H9 (cell line): ENCODE measurements around the gene RCAN2. TPM values are rescaled to one million over a fixed set of nuclear protein-coding genes. Genes with fewer than 3 reads are reported as not detected.

ENCODE experiments used
- DNase-seq: peaks from one replicate; pipeline ENCODE4 v3.0.0-alpha.2; 2017
- H2AFZ ChIP-seq: one replicate; pipeline ENCODE4 v1.6.1; 2013; ENCODE audit warnings: mild to moderate bottlenecking, low read length, control low read depth, moderate library complexity
- H2AK5ac ChIP-seq: 2 replicates; pipeline ENCODE4 v1.6.1; 2013; ENCODE audit warnings: low read length, control low read depth, mixed read lengths; ENCODE audit not compliant: insufficient read length
- H2BK120ac ChIP-seq: one replicate; pipeline ENCODE4 v1.6.1; 2013; ENCODE audit warnings: low read depth, mild to moderate bottlenecking, low read length, control low read depth, inconsistent platforms; ENCODE audit not compliant: poor library complexity, severe bottlenecking
- H2BK12ac ChIP-seq: 2 replicates; pipeline ENCODE4 v1.6.1; 2013; ENCODE audit warnings: low read length, control low read depth, mixed read lengths, low read depth; ENCODE audit not compliant: insufficient read length
- H2BK15ac ChIP-seq: 2 replicates; pipeline ENCODE4 v1.6.1; 2013; ENCODE audit warnings: low read depth, low read length, control low read depth
- H2BK20ac ChIP-seq: one replicate; pipeline ENCODE4 v1.6.1; 2013; ENCODE audit warnings: low read depth, mild to moderate bottlenecking, low read length, control low read depth, inconsistent platforms; ENCODE audit not compliant: poor library complexity, severe bottlenecking
- H2BK5ac ChIP-seq: 2 replicates; pipeline ENCODE4 v1.6.1; 2013; ENCODE audit warnings: low read length, control low read depth, mixed read lengths; ENCODE audit not compliant: insufficient read length
- H3K14ac ChIP-seq: 2 replicates; pipeline ENCODE4 v1.6.1; 2013; ENCODE audit warnings: low read length, control low read depth; ENCODE audit not compliant: insufficient read depth
- H3K18ac ChIP-seq: 2 replicates; pipeline ENCODE4 v1.6.1; 2013; ENCODE audit warnings: low read depth, mild to moderate bottlenecking, mixed read lengths, low read length, control low read depth; ENCODE audit not compliant: insufficient read length
- H3K23ac ChIP-seq: 2 replicates; pipeline ENCODE4 v1.6.1; 2013; ENCODE audit warnings: low read length, control low read depth, mixed read lengths, low read depth; ENCODE audit not compliant: insufficient read length
- H3K23me2 ChIP-seq: 2 replicates; pipeline ENCODE4 v1.6.1; 2013; ENCODE audit warnings: low read depth, mild to moderate bottlenecking, mixed read lengths, low read length, control low read depth; ENCODE audit not compliant: insufficient read length, poor library complexity, severe bottlenecking
- H3K27ac ChIP-seq: 2 replicates; pipeline ENCODE4 v1.5.1; 2013; ENCODE audit warnings: low read length, control low read depth, mixed read lengths, low read depth; ENCODE audit not compliant: insufficient read length
- H3K27me3 ChIP-seq: 2 replicates; pipeline ENCODE4 v1.6.1; 2013; ENCODE audit warnings: low read length, control low read depth, inconsistent platforms; ENCODE audit not compliant: insufficient read depth
- H3K4ac ChIP-seq: 2 replicates; pipeline ENCODE4 v1.6.1; 2013; ENCODE audit warnings: low read depth, mild to moderate bottlenecking, control low read depth, inconsistent platforms, low read length, moderate library complexity
- H3K4me1 ChIP-seq: 2 replicates; pipeline ENCODE4 v1.6.1; 2013; ENCODE audit warnings: low read length, control low read depth, inconsistent platforms; ENCODE audit not compliant: insufficient read depth
- H3K4me2 ChIP-seq: 2 replicates; pipeline ENCODE4 v1.6.1; 2013; ENCODE audit warnings: low read length, control low read depth, mixed read lengths; ENCODE audit not compliant: insufficient read length, insufficient read depth
- H3K56ac ChIP-seq: 2 replicates; pipeline ENCODE4 v1.6.1; 2013; ENCODE audit warnings: low read depth, mild to moderate bottlenecking, mixed read lengths, low read length, control low read depth; ENCODE audit not compliant: insufficient read length
- H3K79me1 ChIP-seq: 2 replicates; pipeline ENCODE4 v1.6.1; 2013; ENCODE audit warnings: low read depth, mild to moderate bottlenecking, moderate library complexity, low read length, control low read depth, inconsistent platforms; ENCODE audit not compliant: insufficient read depth, poor library complexity, severe bottlenecking
- H3K79me2 ChIP-seq: 2 replicates; pipeline ENCODE4 v1.6.1; 2013; ENCODE audit warnings: low read length, control low read depth, inconsistent platforms; ENCODE audit not compliant: insufficient read depth
- H3K9ac ChIP-seq: 2 replicates; pipeline ENCODE4 v1.6.1; 2013; ENCODE audit warnings: low read length, control low read depth, mixed read lengths; ENCODE audit not compliant: insufficient read length; ENCODE audit errors: extremely low read depth
- H3K9me3 ChIP-seq: one replicate; pipeline ENCODE4 v1.6.1; 2013; ENCODE audit warnings: low read depth, low read length, inconsistent platforms; ENCODE audit not compliant: control insufficient read depth
- H3T11ph ChIP-seq: one replicate; pipeline ENCODE4 v1.6.1; 2013; ENCODE audit warnings: mild to moderate bottlenecking, low read length, control low read depth, inconsistent platforms
- H4K20me1 ChIP-seq: one replicate; pipeline ENCODE4 v1.6.1; 2013; ENCODE audit not compliant: control insufficient read depth, insufficient read length, insufficient read depth
- H4K5ac ChIP-seq: 2 replicates; pipeline ENCODE4 v1.6.1; 2013; ENCODE audit warnings: low read depth, mild to moderate bottlenecking, mixed read lengths, low read length, control low read depth; ENCODE audit not compliant: insufficient read length
- H4K8ac ChIP-seq: replicated peaks from 2 replicates; pipeline ENCODE4 v1.6.1; 2013; ENCODE audit warnings: low read length, control low read depth, mixed read lengths, low read depth; ENCODE audit not compliant: insufficient read length
- H4K91ac ChIP-seq: 2 replicates; pipeline ENCODE4 v1.6.1; 2013; ENCODE audit warnings: low read depth, mild to moderate bottlenecking, moderate library complexity, mixed read lengths, low read length, control low read depth; ENCODE audit not compliant: insufficient read length
- H3K27ac Mint-ChIP-seq, 3 experiments: 2 replicates in 2 of 3; 3 replicates in 1 of 3; pipeline ENCODE4 v1.8.0; 2020 to 2021; ENCODE audit warnings: mixed read lengths in 3 of 3, mild to moderate bottlenecking in 1 of 3, moderate library complexity in 1 of 3
- H3K27me3 Mint-ChIP-seq: 2 replicates; pipeline ENCODE4 v1.8.0; 2021; ENCODE audit warnings: low read depth, mild to moderate bottlenecking, moderate library complexity, mixed read lengths
- H3K36me3 Mint-ChIP-seq, 3 experiments: 2 replicates in 2 of 3; 3 replicates in 1 of 3; pipeline ENCODE4 v1.8.0; 2020 to 2021; ENCODE audit warnings: low read depth in 3 of 3, mixed read lengths in 3 of 3; ENCODE audit not compliant: insufficient read depth in 1 of 3
- H3K4me1 Mint-ChIP-seq, 2 experiments: 2 replicates each; pipeline ENCODE4 v1.8.0; 2020; ENCODE audit warnings: mixed read lengths in 2 of 2
- H3K4me3 Mint-ChIP-seq, 2 experiments: 2 replicates in 1 of 2; 3 replicates in 1 of 2; pipeline ENCODE4 v1.8.0; 2020 to 2021; ENCODE audit warnings: mild to moderate bottlenecking in 2 of 2, mixed read lengths in 2 of 2, moderate library complexity in 1 of 2
- H3K9me3 Mint-ChIP-seq, 2 experiments: 2 replicates in 1 of 2; 3 replicates in 1 of 2; pipeline ENCODE4 v1.8.0; 2020; ENCODE audit warnings: mild to moderate bottlenecking in 2 of 2, mixed read lengths in 2 of 2, moderate library complexity in 1 of 2
- CTCF ChIP-seq: fragments of 200-600 bp; sonication (generic); conservative IDR thresholded peaks from 3 replicates; pipeline ENCODE4 v1.8.0; 2021; ENCODE audit warnings: antibody characterized with exemption, mild to moderate bottlenecking
- WGBS: extraction: QIAGEN DNeasy Blood & Tissue Kit; methylation state at CpG from one replicate; pipeline ENCODE4 v1.1.7; 2013; ENCODE audit warnings: missing lambda C conversion rate, low lambda C conversion rate, mixed read lengths; ENCODE audit not compliant: insufficient read length; ENCODE audit errors: extremely low coverage; 5-methylcytosine and 5-hydroxymethylcytosine counted together
- total RNA-seq: library from RNA; stranded (reverse); gene quantifications from 2 replicates; pipeline ENCODE4 v1.2.1, GENCODE V29; 2021

Gene RCAN2
- total RNA-seq, 1 experiment from 2014 or later, result 3.0 TPM

GRCh38 chr6:46291880-46292279 is 199.4 kb downstream of the RCAN2 start:
- no peak overlapping the region for H4K91ac ChIP-seq

More at GRCh38 chr6:46291880-46292279, 199.4 kb downstream of the RCAN2 start:
- H3K9me3 Mint-ChIP-seq, result no peaks in the 10 kb centered on the region
- Histone ChIP-seq H3T11ph (no peak overlapping the region), H4K5ac (no peak overlapping the region), H3K9ac (no peak overlapping the region), H2BK15ac (no peak overlapping the region), H3K56ac (no peak overlapping the region), H3K27ac (no peak overlapping the region), H4K8ac (no peak overlapping the region), H3K18ac (no peak overlapping the region), H2AFZ (no peak overlapping the region), H3K9me3 (no peaks in the 10 kb centered on the region), H3K4me1 (peaks cover 5% of the 10 kb centered on the region; the same call in 1 of the 2 replicates), H3K4ac (no peak overlapping the region), H3K14ac (no peak overlapping the region), H2BK12ac (no peak overlapping the region), H3K4me2 (no peak overlapping the region), H3K23ac (no peak overlapping the region), H3K79me1 (no peaks in the 10 kb centered on the region), H2AK5ac (no peak overlapping the region), H2BK120ac (no peak overlapping the region), H2BK5ac (no peak overlapping the region), H4K20me1 (no peaks in the 10 kb centered on the region), H3K27me3 (no peaks in the 10 kb centered on the region), H3K23me2 (no peaks in the 10 kb centered on the region), H3K79me2 (no peaks in the 10 kb centered on the region), H2BK20ac (no peak overlapping the region)
- DNase-seq, result no peak
- no peak overlapping the region for H3K27ac Mint-ChIP-seq
- H3K4me1 Mint-ChIP-seq, result peaks cover 6% of the 10 kb centered on the region in 2 experiments; a peak in 3 of 4 replicates
- H3K36me3 Mint-ChIP-seq, result no peaks in the 10 kb centered on the region
- TF ChIP-seq CTCF, result no peak
- H3K4me3 Mint-ChIP-seq, result no peak overlapping the region
- no CpG with 5 or more reads among the region's 2 CpGs for WGBS
- no peaks in the 10 kb centered on the region for H3K27me3 Mint-ChIP-seq
